Occipital lobe (tissue), 2 donors: Measurements from ENCODE around the gene AGMO. TPM values are rescaled to one million over a fixed set of nuclear protein-coding genes. Genes with fewer than 3 reads are reported as not detected.

Experiments used
- DNase-seq: peaks from one replicate; lab custom pipeline; 2025; lab: John Stamatoyannopoulos, UW
- total RNA-seq: library from RNA; depleted of rRNA; stranded (reverse); fragments of >200 nt; gene quantifications from one replicate; pipeline ENCODE4 v1.2.3, GENCODE V29; 2014

Gene AGMO
- total RNA-seq, 1 donor from 2014 or later: not detected

GRCh38 chr7:15461576-15461975 is 100.2 kb downstream of the AGMO start:
- no peak for DNase-seq

GRCh38 chr7:15459018-15459615 is 102.7 kb downstream of the AGMO start:
- DNase-seq: no peak

GRCh38 chr7:15457990-15458955 is 103.5 kb downstream of the AGMO start:
- DNase-seq: no peak

- DNase-seq: no peak
Measured at GRCh38 chr7:15452670-15453069, 109.1 kb downstream of the AGMO start.

GRCh38 chr7:15446722-15447121 is 115.1 kb downstream of the AGMO start:
- DNase-seq: no peak

- no peak for DNase-seq
Measured at GRCh38 chr7:15446280-15446679, 115.5 kb downstream of the AGMO start.

- DNase-seq: no peak
Measured at GRCh38 chr7:15441915-15442314, 119.9 kb downstream of the AGMO start.

GRCh38 chr7:15440482-15440881 is 121.3 kb downstream of the AGMO start:
- no peak for DNase-seq

- no peak for DNase-seq
Measured at GRCh38 chr7:15439853-15440252, 122.0 kb downstream of the AGMO start.

- no peak for DNase-seq
Measured at GRCh38 chr7:15433151-15433550, 128.7 kb downstream of the AGMO start.

- no peak for DNase-seq
Measured at GRCh38 chr7:15430911-15431310, 130.9 kb downstream of the AGMO start.

- DNase-seq: no peak
Measured at GRCh38 chr7:15430191-15430590, 131.6 kb downstream of the AGMO start.

- DNase-seq: no peak
Measured at GRCh38 chr7:15424468-15424867, 137.3 kb downstream of the AGMO start.

- no peak for DNase-seq
Measured at GRCh38 chr7:15419596-15419995, 142.2 kb downstream of the AGMO start.

- no peak for DNase-seq
Measured at GRCh38 chr7:15418264-15418663, 143.6 kb downstream of the AGMO start.

GRCh38 chr7:15417341-15417988 is 144.3 kb downstream of the AGMO start:
- DNase-seq: no peak

GRCh38 chr7:15411019-15411418 is 150.8 kb downstream of the AGMO start:
- DNase-seq: no peak

GRCh38 chr7:15407910-15408309 is 153.9 kb downstream of the AGMO start:
- DNase-seq: no peak

GRCh38 chr7:15403751-15404150 is 158.1 kb downstream of the AGMO start:
- no peak for DNase-seq

- no peak for DNase-seq
Measured at GRCh38 chr7:15403315-15403714, 158.5 kb downstream of the AGMO start.

- DNase-seq: no peak
Measured at GRCh38 chr7:15402436-15403136, 159.2 kb downstream of the AGMO start.

GRCh38 chr7:15400440-15400839 is 161.4 kb downstream of the AGMO start:
- DNase-seq: no peak
